SK-N-DZ (cell line): ENCODE measurements around the gene CHIT1. TPM values are rescaled to one million over a fixed set of nuclear protein-coding genes. Genes with fewer than 3 reads are reported as not detected.

Experiments
- DNase-seq: peaks from one replicate; pipeline ENCODE4 v3.0.0-alpha.2; 2015; ENCODE audit warnings: low spot score
- polyA plus RNA-seq, 2 experiments: library from polyadenylated mRNA; depleted of rRNA; stranded (reverse); fragments of >200 nt; gene quantifications; 2 replicates each; pipeline ENCODE4 v1.2.3, GENCODE V29; 2014

The CHIT1 gene
- 0.01 TPM in 1 of 2 replicates, not detected in the other for polyA plus RNA-seq (2014; cell fraction: cytosol; rRNA removed)
- 0.02 and 0.06 TPM in 2 replicates for polyA plus RNA-seq (2014; cell fraction: nucleus; rRNA removed)

DNA sequence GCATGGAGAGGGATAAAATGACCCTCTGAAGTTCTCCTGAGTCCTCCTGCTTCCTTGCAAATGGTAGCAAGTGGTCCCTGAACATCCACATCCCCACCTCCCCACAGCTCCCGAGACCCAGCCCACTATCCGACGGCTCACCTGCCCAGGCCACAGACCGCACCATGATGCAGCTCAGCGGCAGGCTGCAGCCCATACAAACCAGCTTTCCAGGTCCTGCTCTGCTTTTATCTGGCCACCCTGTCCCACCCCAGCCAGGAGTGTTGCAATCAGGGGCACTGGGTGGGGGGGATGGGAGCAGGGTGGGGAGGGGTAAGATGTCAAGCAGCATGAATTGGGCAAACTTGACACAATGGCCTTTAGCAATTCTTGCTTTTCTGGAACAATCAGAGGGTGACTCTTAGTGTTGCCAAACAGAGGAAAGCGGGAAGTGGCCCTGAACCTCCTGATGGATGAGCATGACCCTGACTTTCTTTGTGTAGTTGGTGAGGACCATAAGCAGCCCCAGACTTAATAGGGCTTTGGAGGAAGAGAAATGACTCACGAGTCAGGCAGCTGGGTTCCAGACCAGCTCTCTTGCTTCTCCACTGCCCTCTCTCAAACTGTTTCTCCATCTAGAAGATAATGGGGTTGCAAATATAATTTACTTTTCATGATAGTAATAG, at the start of gene CHIT1:
TSS of gene CHIT1 (minus strand) at position 203 of the 665 bp plus-strand sequence. CDS start at position 166, 37 bp downstream.
- DNase-seq = no peak

DNA sequence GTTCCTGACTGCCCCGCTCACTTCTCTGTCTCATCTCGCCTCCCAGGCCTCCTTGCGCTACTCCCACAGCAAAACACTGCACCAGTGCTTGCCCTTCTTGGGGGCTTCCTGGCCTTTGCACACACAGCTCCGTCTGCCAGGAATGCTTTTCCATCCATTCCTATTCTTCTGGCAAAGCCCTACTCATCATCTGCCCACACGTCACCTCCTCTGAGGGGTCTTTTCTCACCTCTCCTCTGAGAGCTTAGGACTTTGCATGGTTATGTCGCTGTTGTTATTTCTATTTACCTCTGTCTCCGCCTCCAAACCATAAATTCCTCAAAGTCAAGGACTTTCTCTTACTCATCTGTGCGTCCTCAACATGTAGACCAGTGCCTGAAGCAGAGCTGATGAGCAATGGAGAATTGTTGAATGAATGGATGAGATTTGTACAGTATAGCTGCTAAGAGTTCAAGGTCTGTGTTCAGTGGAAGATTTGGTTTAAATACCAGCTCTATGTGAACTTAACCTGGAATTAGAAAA, 49.5 kb upstream of the CHIT1 start:
- DNase-seq = no peak

GRCh38 chr1:203278082-203278884, 48.8 kb upstream of the CHIT1 start:
- DNase-seq = peak; percentile 85

- no peak for DNase-seq
These were observed 47.6 kb upstream of the CHIT1 start for GRCh38 chr1:203276916-203277545.

DNA sequence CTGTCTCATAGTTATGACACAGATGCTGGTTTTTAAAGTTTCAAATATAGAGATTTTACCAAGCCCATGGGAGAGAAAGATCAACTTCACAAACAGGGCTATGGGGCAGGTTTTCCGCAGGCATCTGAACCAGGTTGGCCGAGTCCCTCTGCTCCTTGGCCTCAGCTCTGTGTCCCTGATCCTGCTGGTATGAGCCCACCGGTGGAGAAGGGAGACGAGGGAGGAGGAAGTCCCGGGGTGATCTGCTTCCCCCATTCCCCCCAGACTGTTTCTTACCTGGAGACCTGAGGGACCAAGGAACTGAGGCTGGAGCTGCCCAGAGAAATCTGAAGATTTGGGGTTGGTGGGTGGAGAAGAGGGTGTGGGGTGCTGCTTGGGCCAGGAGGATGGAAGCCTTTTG, 46.9 kb upstream of the CHIT1 start:
- no peak for DNase-seq

DNA sequence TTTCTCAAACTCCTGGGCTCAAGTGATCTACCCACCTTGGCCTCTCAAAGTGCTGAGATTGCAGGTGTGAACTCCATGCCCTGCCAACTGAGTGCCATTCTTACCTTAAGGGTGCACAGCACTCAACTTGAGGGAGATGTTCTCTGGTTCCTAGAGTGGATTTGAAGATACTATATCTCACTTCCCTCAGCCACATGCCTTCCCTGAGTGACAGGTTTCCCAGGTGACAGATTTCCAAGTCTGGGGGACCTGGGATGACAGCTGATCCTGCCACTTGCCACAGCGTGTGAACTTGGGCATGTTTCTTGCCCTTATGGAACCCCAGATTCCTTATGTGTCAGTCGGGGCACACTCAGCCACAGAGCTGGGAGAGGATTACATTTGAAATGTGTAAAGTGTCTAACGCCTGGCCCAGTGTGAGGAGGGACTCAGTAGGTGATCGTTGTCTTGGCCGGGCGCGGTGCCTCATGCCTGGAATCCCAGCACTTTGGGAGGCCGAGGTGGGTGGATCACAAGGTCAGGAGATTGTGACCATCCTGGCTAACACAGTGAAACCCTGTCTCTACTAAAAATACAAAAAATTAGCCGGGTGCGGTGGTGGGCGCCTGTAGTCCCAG, 46.3 kb upstream of the CHIT1 start:
- DNase-seq = no peak

DNA sequence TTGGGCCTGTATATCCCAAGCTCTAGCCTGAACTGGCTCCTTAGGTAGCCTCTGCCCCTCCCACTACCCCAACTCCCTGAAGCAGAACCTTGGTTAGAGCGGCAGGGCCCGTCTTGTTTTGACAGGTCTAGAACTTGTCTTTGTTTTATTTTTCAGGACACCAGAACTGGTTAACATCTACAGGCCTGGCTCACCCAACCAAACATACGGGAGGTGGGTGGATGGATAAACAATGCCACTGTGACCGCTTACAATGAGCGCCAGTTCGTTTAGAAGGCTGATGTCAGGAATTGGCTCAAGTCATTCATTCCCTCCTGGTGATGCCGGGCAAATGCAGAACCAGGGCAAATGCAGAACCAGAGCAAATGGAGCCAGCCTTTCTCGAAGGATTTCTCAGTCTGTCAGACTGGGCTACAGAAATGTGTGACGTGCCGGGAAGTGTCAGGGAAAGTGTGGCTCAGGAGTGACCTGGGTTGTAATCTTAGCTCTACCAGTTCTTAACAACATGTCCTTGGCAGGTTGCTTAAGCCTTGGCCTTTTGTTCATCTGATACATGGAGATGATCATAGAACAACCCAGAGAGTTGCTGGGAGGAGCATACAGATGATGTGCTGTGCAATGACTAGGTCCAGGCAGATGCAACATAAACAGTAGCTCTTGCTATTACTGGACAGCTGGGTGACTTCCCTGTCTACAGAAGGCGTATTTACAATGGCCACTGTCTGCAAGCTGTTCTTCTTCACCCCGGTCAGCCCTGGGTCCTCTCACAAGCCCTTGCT, 45.3 kb upstream of the CHIT1 start:
- DNase-seq = no peak

- no peak for DNase-seq
These were observed 44.6 kb upstream of the CHIT1 start for GRCh38 chr1:203273869-203274602.

- peak; percentile 81 for DNase-seq
These were observed 43.9 kb upstream of the CHIT1 start for GRCh38 chr1:203273206-203273868.

DNA sequence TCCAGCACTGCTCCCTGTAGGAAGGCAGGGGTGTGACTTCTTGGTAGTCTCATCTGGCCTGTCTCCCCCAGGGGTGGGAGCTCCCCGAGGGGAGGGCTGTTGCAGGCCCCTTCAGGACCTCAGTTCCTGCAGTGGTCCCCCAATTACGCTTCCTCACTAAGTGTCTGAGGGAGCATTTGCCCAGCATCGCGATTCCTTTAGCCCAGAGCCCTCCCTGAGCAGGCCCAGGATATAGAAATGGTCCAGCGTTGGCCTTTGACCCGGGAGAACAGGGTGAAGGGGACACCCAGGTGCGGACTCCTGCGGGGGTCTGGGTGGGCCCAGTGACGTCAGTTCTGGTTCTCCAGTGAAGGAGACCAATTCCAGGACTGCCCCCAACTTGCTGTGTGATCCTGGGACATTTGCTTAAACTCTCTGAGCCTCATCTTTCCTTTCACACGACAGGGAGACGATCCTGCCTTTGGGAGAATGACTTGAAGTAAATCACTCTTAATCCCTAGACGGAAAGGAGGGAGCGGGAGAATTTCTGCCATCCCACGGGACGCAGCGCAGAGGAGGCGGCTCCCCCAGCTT, 43.2 kb upstream of the CHIT1 start:
- no peak for DNase-seq

- DNase-seq = no peak
These were observed 42.6 kb upstream of the CHIT1 start for GRCh38 chr1:203271962-203272632.

GRCh38 chr1:203271018-203271743, 41.7 kb upstream of the CHIT1 start:
- DNase-seq = peak; percentile 63

GRCh38 chr1:203270448-203270847, 41.0 kb upstream of the CHIT1 start:
- no peak for DNase-seq

DNA sequence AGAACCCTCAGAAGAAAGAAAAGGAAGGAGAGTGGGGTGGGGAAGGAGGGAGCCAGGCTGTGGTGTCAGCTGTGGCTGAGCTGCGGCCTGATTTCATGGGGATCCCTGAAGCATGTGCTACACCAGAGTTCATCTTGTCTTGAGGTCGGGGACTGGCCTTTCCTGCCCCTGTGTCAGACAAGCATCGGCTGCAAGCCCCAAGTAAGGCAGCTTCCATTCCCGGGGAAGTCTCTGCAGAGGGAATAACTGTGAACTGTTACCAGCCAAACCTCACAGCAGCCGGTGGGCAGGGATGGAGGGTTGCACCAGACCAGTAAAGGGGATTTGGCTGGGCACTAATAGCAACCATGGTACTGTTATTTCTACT, 40.2 kb upstream of the CHIT1 start:
- no peak for DNase-seq

- DNase-seq = peak; percentile 74
These were observed 39.6 kb upstream of the CHIT1 start for GRCh38 chr1:203268901-203269653.

GRCh38 chr1:203267912-203268311, 38.4 kb upstream of the CHIT1 start:
- no peak for DNase-seq

- peak; percentile 86 for DNase-seq
These were observed 37.9 kb upstream of the CHIT1 start for GRCh38 chr1:203267347-203267846.
